Measurements from ENCODE around the gene LRCH3. TPM values are rescaled to one million over a fixed set of nuclear protein-coding genes. Genes with fewer than 3 reads are reported as not detected.
A peak's percentile ranks its signal among the peaks of the same experiment; 100 is the strongest.

The LRCH3 gene
- total RNA-seq, 1 experiment from 2014 or later: 39.4 TPM

DNA sequence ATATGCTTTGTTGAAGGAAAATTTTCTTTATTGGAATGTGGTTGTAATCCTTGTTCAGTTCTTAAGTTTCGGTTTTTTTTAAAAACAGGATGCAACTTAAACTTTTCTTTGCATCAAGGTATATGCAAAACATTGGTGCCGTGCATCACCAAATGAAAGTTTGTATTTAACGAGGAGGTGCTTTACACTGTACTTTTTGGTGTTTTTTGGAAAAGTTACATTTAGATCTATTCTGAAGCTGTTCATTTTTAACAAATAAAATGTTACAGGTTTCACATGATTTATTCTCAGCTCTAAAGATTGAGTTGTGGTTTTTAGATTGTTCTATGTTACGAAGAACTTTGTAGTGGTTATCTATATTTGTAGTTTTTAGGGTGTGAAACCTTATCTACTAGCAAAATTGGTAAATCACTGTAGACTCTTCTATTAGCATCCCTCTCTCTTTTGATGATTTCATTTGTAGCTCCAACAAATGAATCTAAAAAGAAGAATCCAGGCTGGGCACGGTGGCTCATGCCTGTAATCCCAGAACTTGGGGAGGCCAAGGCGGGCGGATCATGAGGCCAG lies 7.0 kb upstream of the LRCH3 start:
- H3K36me3 Mint-ChIP-seq (ENCODE audit: insufficient read depth, unreplicated experiment): peaks cover 18% of the 10 kb centered on the region

DNA sequence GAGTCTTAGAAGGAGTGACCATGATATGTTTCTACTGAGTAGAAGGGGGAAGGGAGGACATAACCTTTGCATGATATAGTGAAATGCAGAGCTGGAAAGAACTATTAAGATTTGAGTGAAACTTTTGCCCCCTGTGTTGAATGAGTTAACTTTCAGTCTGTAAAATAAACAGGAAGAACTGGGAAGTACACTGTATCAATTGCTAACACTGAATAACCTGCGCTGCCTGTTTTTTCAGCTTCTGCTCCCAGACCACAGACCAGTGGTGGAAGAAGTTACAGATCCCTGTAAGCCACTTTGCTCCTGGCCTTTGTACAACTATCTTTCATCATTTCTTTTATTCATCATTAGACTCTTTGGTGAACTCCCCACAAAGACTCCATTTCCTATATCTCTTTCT lies 3.6 kb upstream of the LRCH3 start:
- CTCF ChIA-PET: interaction anchor here (0.7 kb wide), 3 partner anchors 9 to 105 kb away, joined by 3 to 10 read pairs (median 3); no protein-coding TSS in a partner anchor
- Mint-ChIP-seq H3K27me3 (ENCODE audit: unreplicated experiment) (no peaks in the 10 kb centered on the region), H3K4me1 (ENCODE audit: low read depth, unreplicated experiment) (peaks cover 10% of the 10 kb centered on the region), H3K9me3 (ENCODE audit: low read depth, unreplicated experiment) (no peaks in the 10 kb centered on the region), H3K27ac (ENCODE audit: unreplicated experiment) (peak overlapping the region; percentile 6), H3K4me3 (ENCODE audit: low read depth, unreplicated experiment) (no peak overlapping the region), H3K36me3 (ENCODE audit: insufficient read depth, unreplicated experiment) (peaks cover 24% of the 10 kb centered on the region)
- intact Hi-C loops (cut with micrococcal nuclease; ENCODE audit: unreplicated experiment): no loop called here
- DNase-seq: peak; percentile 24
- no peak for TF ChIP-seq CTCF (IDR thresholded peaks at IDR 0.05; ENCODE audit: unreplicated experiment)
- BruUV-seq (replicated peaks): no TSS peak

More for the DNA sequence above, 7.0 kb upstream of the LRCH3 start:
- Mint-ChIP-seq H3K4me3 (ENCODE audit: low read depth, unreplicated experiment) (no peak overlapping the region), H3K27ac (ENCODE audit: unreplicated experiment) (no peak overlapping the region), H3K9me3 (ENCODE audit: low read depth, unreplicated experiment) (no peaks in the 10 kb centered on the region), H3K27me3 (ENCODE audit: unreplicated experiment) (no peaks in the 10 kb centered on the region), H3K4me1 (ENCODE audit: low read depth, unreplicated experiment) (peaks cover 10% of the 10 kb centered on the region)
- CTCF ChIA-PET: no interaction called here
- intact Hi-C loops (cut with micrococcal nuclease; ENCODE audit: unreplicated experiment): no loop called here
- TF ChIP-seq CTCF (IDR thresholded peaks at IDR 0.05; ENCODE audit: unreplicated experiment): no peak
- DNase-seq: no peak
- no TSS peak for BruUV-seq (replicated peaks)

DNA sequence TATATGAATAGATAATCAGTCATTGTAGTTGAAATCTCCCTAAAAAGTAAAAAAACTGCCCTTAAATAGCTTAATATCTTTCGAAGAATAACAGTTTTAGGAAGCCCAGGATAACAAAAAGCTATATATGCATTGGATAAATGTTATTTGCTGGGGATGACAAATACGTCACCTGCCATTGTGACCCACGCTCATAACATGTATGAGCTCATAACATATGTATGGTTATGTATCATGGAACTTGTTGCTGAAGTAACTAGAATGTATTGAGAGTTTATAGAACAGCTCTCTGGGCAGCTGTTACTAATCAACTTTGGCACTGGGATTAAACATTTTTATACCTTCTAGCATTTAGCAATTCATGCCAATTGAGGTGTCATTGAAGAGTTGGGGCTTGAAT lies 1.7 kb upstream of the LRCH3 start:
- TF ChIP-seq CTCF (IDR thresholded peaks at IDR 0.05; ENCODE audit: unreplicated experiment): no peak
- H3K27ac Mint-ChIP-seq (ENCODE audit: unreplicated experiment): no peak overlapping the region
- DNase-seq: no peak
- intact Hi-C loops (cut with micrococcal nuclease; ENCODE audit: unreplicated experiment): no loop called here
- no peak overlapping the region for H3K4me3 Mint-ChIP-seq (ENCODE audit: low read depth, unreplicated experiment)
- BruUV-seq (replicated peaks): no TSS peak
- H3K27me3 Mint-ChIP-seq (ENCODE audit: unreplicated experiment): no peaks in the 10 kb centered on the region
- H3K4me1 Mint-ChIP-seq (ENCODE audit: low read depth, unreplicated experiment): peaks cover 10% of the 10 kb centered on the region
- H3K9me3 Mint-ChIP-seq (ENCODE audit: low read depth, unreplicated experiment): no peaks in the 10 kb centered on the region
- H3K36me3 Mint-ChIP-seq (ENCODE audit: insufficient read depth, unreplicated experiment): peaks cover 22% of the 10 kb centered on the region
- CTCF ChIA-PET: interaction anchor here (0.5 to 0.6 kb wide), 2 partner anchors 39 to 722 kb away, joined by 4 to 5 read pairs; no protein-coding TSS in a partner anchor

DNA sequence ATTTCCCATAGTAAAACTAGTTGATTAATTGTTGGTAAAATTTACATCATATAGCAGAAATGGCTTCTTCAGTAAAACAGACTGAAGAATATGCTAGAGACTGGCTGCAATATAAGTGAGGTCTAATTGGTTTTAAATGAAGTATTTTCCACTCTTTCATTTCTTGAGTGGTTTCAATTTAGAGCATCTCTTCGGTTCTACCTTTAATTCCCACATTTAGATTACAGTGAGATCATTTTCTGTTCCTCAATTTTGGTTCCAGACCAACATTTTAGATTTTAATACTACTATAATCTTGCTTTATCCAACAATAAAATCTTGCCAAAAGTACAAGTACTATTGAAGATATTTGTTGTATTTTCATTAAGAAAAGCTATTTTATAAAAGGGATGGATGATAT lies 1.0 kb upstream of the LRCH3 start:
- no TSS peak for BruUV-seq (replicated peaks)
- no peaks in the 10 kb centered on the region for H3K9me3 Mint-ChIP-seq (ENCODE audit: low read depth, unreplicated experiment)
- CTCF ChIA-PET: interaction anchor here (1.1 kb wide), 1 partner anchor 11 kb away, joined by 4 read pairs; no protein-coding TSS in a partner anchor
- peaks cover 22% of the 10 kb centered on the region for H3K36me3 Mint-ChIP-seq (ENCODE audit: insufficient read depth, unreplicated experiment)
- DNase-seq: no peak
- intact Hi-C loops (cut with micrococcal nuclease; ENCODE audit: unreplicated experiment): loop anchor here (5.0 kb wide), 1 partner anchor 78 kb away; no protein-coding TSS in a partner anchor
- peak overlapping the region; percentile 83 for H3K4me3 Mint-ChIP-seq (ENCODE audit: low read depth, unreplicated experiment)
- no peak for TF ChIP-seq CTCF (IDR thresholded peaks at IDR 0.05; ENCODE audit: unreplicated experiment)
- H3K27me3 Mint-ChIP-seq (ENCODE audit: unreplicated experiment): no peaks in the 10 kb centered on the region
- peak overlapping the region; percentile 55 for H3K27ac Mint-ChIP-seq (ENCODE audit: unreplicated experiment)
- peaks cover 10% of the 10 kb centered on the region for H3K4me1 Mint-ChIP-seq (ENCODE audit: low read depth, unreplicated experiment)

Data from Calu3 (cell line).